GM19351 (cell line): ENCODE measurements around the gene RLF.

Experiments used
- ATAC-seq: cut with Tn5 transposase; IDR thresholded peaks from one replicate; pipeline ENCODE4 v1.9.1; 2021; ENCODE audit warnings: mild to moderate bottlenecking, moderate library complexity; ENCODE audit not compliant: unreplicated experiment

The RLF gene

GRCh38 chr1:40161125-40161887 lies at the start of gene RLF:
RLF (plus strand) TSS chr1:40161387; CDS start chr1:40161400, 13 bp downstream.
- ATAC-seq = peak; percentile 87

GRCh38 chr1:40114400-40114799 lies 46.8 kb upstream of the RLF start:
- no peak for ATAC-seq

- no peak for ATAC-seq
Measured at GRCh38 chr1:40120128-40120527, 41.1 kb upstream of the RLF start.

- ATAC-seq = no peak
Measured at GRCh38 chr1:40122855-40123254, 38.3 kb upstream of the RLF start.

GRCh38 chr1:40130892-40131291 lies 30.3 kb upstream of the RLF start:
- ATAC-seq = no peak

GRCh38 chr1:40132383-40133311 lies 28.5 kb upstream of the RLF start:
- ATAC-seq = no peak

- no peak for ATAC-seq
Measured at GRCh38 chr1:40133312-40133665, 27.9 kb upstream of the RLF start.

- ATAC-seq = no peak
Measured at GRCh38 chr1:40133839-40134238, 27.3 kb upstream of the RLF start.

GRCh38 chr1:40140211-40140973 lies 20.8 kb upstream of the RLF start:
- no peak for ATAC-seq

- ATAC-seq = no peak
Measured at GRCh38 chr1:40141878-40142535, 19.2 kb upstream of the RLF start.

GRCh38 chr1:40143891-40144575 lies 17.2 kb upstream of the RLF start:
- ATAC-seq = no peak

- no peak for ATAC-seq
Measured at GRCh38 chr1:40151457-40152079, 9.6 kb upstream of the RLF start.

- no peak for ATAC-seq
Measured at GRCh38 chr1:40153073-40153770, 8.0 kb upstream of the RLF start.

- no peak for ATAC-seq
Measured at GRCh38 chr1:40155135-40155534, 6.1 kb upstream of the RLF start.

- no peak for ATAC-seq
Measured at GRCh38 chr1:40155910-40156309, 5.3 kb upstream of the RLF start.

GRCh38 chr1:40160806-40161124 lies 422 bp upstream of the RLF start:
- ATAC-seq = no peak

GRCh38 chr1:40161888-40162397 lies 756 bp downstream of the RLF start:
- no peak for ATAC-seq

GRCh38 chr1:40162753-40163441 lies 1.7 kb downstream of the RLF start:
- no peak for ATAC-seq

GRCh38 chr1:40167317-40167716 lies 6.1 kb downstream of the RLF start:
- ATAC-seq = no peak
